HG03108 (cell line): ENCODE results near the gene CNPY3.
A peak's percentile ranks its signal among the peaks of the same experiment; 100 is the strongest.

Experiments
- ATAC-seq: cut with Tn5 transposase; IDR thresholded peaks from one replicate; pipeline ENCODE4 v1.9.1; 2021; ENCODE audit warnings: moderate library complexity; ENCODE audit not compliant: unreplicated experiment

CNPY3 gene

DNA sequence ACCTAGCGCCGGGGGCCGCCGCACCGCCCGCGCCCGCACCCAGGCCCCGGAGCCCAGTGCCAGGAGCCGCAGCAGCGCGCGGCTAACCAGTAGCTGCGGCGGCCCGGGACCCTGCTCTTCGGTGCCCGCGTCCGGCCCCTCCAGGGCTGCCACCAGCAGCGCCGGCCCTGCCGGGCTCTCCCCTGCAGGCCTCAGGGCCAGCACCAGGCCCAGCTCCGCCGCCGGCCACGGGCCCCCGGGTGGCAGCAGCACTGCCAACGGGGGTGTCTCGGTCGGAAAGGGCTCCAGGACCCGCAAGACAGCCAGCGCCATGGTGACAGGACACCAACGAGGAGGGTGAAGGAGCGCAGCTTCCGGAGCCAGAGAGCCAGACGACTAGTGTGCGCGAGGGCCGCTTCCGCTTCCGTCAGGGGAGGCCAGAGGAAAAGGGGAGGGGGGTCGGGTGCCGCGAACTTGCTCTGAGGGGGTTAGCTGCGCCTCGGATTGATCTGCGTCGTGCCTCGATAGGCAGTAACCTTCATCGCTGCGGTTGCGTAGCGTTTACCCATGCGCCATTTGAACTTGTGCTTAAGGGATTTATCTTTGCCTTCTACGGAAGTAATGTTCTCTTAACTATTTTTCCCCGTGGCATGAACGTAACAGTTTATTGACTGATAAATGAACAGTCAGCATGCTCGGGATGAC lies 49.7 kb downstream of the CNPY3 start, which contains the start of gene PEX6:
Gene PEX6, minus strand, starts transcription at position 343 of the 684 bp plus-strand sequence. Its CDS starts 31 bp downstream, at position 312.
- peak; percentile 92 for ATAC-seq

GRCh38 chr6:42979523-42980177 lies 50.4 kb downstream of the CNPY3 start:
- no peak for ATAC-seq

DNA sequence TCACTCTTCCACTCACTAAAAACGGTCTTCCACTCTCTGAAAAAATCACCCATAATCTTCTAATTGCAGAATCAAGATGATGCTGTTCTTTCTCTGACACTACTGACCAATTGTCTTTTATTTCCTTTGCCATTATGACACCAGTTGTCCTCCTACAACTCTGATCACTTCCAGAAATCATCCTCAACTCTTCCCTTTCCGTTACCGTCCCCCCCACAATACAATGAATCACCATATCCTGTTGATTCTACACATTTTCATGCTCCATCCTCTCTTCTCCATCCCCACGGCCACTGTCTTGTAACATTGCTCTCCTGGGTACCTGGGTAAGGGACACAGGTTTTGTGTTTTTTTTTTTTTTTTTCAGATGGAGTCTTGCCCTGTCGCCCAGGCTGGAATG lies 52.6 kb downstream of the CNPY3 start:
- no peak for ATAC-seq

GRCh38 chr6:42984001-42984923 lies 55.0 kb downstream of the CNPY3 start, which contains the start of gene PPP2R5D:
Gene PPP2R5D, plus strand, starts transcription at chr6:42984570. Its CDS starts 108 bp downstream, at chr6:42984678.
- peak; percentile 94 for ATAC-seq

- ATAC-seq: no peak
These were observed 55.7 kb downstream of the CNPY3 start for GRCh38 chr6:42984924-42985475.

GRCh38 chr6:42987533-42988451 lies 58.5 kb downstream of the CNPY3 start:
- no peak for ATAC-seq

DNA sequence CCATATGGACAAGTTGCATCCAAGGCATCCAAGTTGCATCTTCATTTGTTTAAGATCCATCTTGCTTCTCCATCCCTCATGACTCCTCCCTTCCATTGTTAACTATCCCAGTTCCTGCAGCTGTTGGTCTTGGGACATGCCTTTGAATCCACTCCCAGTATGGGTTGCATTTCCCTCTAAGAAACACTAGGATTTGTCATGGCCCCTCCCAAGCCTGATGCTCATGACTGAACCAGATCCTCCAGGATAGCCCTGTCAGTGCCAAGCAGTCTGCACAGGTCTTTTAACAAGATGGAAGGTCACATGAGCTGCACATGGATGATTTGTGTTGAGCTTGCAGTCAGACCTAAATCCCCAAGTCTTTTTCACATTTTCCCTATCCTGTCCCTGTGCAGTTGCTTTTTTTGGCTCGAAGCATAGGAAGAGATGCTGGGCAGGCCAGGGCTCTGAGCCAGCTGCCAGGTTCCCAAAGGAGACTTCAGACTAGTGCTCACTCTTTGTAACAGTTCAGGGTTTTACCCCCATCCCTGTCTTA lies 59.3 kb downstream of the CNPY3 start:
- no peak for ATAC-seq
